Suprapubic skin (tissue), 4 donors: ENCODE data around the gene C19orf33. TPM values are rescaled to one million over a fixed set of nuclear protein-coding genes. Genes with fewer than 3 reads are reported as not detected.

ENCODE experiments used
- DNase-seq, 2 donors: peaks; one replicate each; pipeline ENCODE4 v3.0.0-alpha.2; 2019; ENCODE audit warnings: low spot score in 2 of 2
- H3K27ac ChIP-seq: fragments of 200-600 bp; sonication (generic); one replicate; pipeline ENCODE4 v1.5.1; 2019
- H3K27me3 ChIP-seq: fragments of 200-600 bp; sonication (generic); one replicate; pipeline ENCODE4 v1.5.1; 2019
- H3K36me3 ChIP-seq: fragments of 200-600 bp; sonication (generic); one replicate; pipeline ENCODE4 v1.5.1; 2019
- H3K4me1 ChIP-seq: fragments of 200-600 bp; sonication (generic); one replicate; pipeline ENCODE4 v1.5.1; 2019
- H3K4me3 ChIP-seq: fragments of 200-600 bp; sonication (generic); one replicate; pipeline ENCODE4 v1.5.1; 2019; ENCODE audit warnings: mild to moderate bottlenecking
- H3K9me3 ChIP-seq: fragments of 200-600 bp; sonication (generic); one replicate; pipeline ENCODE4 v1.5.1; 2019
- CTCF ChIP-seq, 2 donors: fragments of 200-600 bp in 1 of 2; fragments of 450-650 bp in 1 of 2; sonication (generic) in 1 of 2; IDR thresholded peaks; one replicate each; pipeline ENCODE4 v1.5.1; 2016 to 2019; ENCODE audit warnings: antibody characterized with exemption in 2 of 2, mild to moderate bottlenecking in 1 of 2, moderate library complexity in 1 of 2
- EP300 ChIP-seq: sonication (generic); formaldehyde crosslinking; IDR thresholded peaks from one replicate; pipeline ENCODE4 v1.6.1; 2017; ENCODE audit warnings: antibody characterized with exemption
- POLR2A ChIP-seq, 2 donors: fragments of 450-650 bp; IDR thresholded peaks; one replicate each; pipeline ENCODE4 v1.6.1; 2017; ENCODE audit warnings: antibody characterized with exemption in 2 of 2, mild to moderate bottlenecking in 2 of 2, moderate library complexity in 2 of 2
- POLR2AphosphoS5 ChIP-seq, 3 donors: sonication (generic); formaldehyde crosslinking; IDR thresholded peaks; one replicate each; pipeline ENCODE4 v1.6.1; 2017; ENCODE audit warnings: antibody characterized with exemption in 3 of 3
- WGBS: methylation state at CpG from one replicate; pipeline ENCODE4 v1.1.5; 2018; 5-methylcytosine and 5-hydroxymethylcytosine counted together
- total RNA-seq, 4 donors: library from RNA; depleted of rRNA; stranded (reverse); fragments of >200 nt; gene quantifications; one replicate each; pipeline ENCODE4 v1.1.0, GENCODE V29; 2016

Gene C19orf33
- total RNA-seq, 4 donors from 2014 or later = 182 to 452 (median 349) TPM

GRCh38 chr19:38307597-38307996 is 3.5 kb downstream of the C19orf33 start:
- Histone ChIP-seq H3K9me3 (no peaks in the 10 kb centered on the region), H3K27ac (no peak overlapping the region), H3K36me3 (peaks cover 29% of the 10 kb centered on the region), H3K4me3 (no peak overlapping the region), H3K27me3 (no peaks in the 10 kb centered on the region), H3K4me1 (peaks cover 21% of the 10 kb centered on the region)
- WGBS = 98% methylated on average over 4 of the region's 8 CpGs
- TF ChIP-seq POLR2AphosphoS5 (IDR thresholded peaks at IDR 0.05) = no peak
- TF ChIP-seq POLR2A (IDR thresholded peaks at IDR 0.05) = no peak
- TF ChIP-seq CTCF (IDR thresholded peaks at IDR 0.05) = no peak
- TF ChIP-seq EP300 = no peak
- DNase-seq = no peak

- no peak for TF ChIP-seq CTCF (IDR thresholded peaks at IDR 0.05)
- TF ChIP-seq EP300 = no peak
- TF ChIP-seq POLR2A (IDR thresholded peaks at IDR 0.05) = no peak
- no peak for TF ChIP-seq POLR2AphosphoS5 (IDR thresholded peaks at IDR 0.05)
Observed at GRCh38 chr19:38308006-38308766, 4.1 kb downstream of the C19orf33 start.

GRCh38 chr19:38308926-38309614 is 5.0 kb downstream of the C19orf33 start:
- Histone ChIP-seq H3K9me3 (no peaks in the 10 kb centered on the region), H3K36me3 (peaks cover 29% of the 10 kb centered on the region), H3K27me3 (no peaks in the 10 kb centered on the region), H3K4me3 (no peak overlapping the region), H3K27ac (no peak overlapping the region), H3K4me1 (peaks cover 15% of the 10 kb centered on the region)
- 92% methylated on average over 15 of the region's 24 CpGs for WGBS
- DNase-seq = no peak
- TF ChIP-seq EP300 (no peak), POLR2A (IDR thresholded peaks at IDR 0.05) (no peak)

More at GRCh38 chr19:38308006-38308766, 4.1 kb downstream of the C19orf33 start:
- no peak for DNase-seq
- Histone ChIP-seq H3K27me3 (no peaks in the 10 kb centered on the region), H3K4me1 (peaks cover 21% of the 10 kb centered on the region), H3K4me3 (no peak overlapping the region), H3K27ac (no peak overlapping the region), H3K9me3 (no peaks in the 10 kb centered on the region), H3K36me3 (peaks cover 29% of the 10 kb centered on the region)
- 75% methylated on average over 12 of the region's 12 CpGs for WGBS

GRCh38 chr19:38309615-38310278 is 5.7 kb downstream of the C19orf33 start:
- Histone ChIP-seq H3K4me1 (peaks cover 8% of the 10 kb centered on the region), H3K9me3 (no peaks in the 10 kb centered on the region), H3K36me3 (peaks cover 29% of the 10 kb centered on the region), H3K27ac (no peak overlapping the region), H3K4me3 (no peak overlapping the region), H3K27me3 (no peaks in the 10 kb centered on the region)
- no peak for DNase-seq
- TF ChIP-seq POLR2AphosphoS5 (IDR thresholded peaks at IDR 0.05) = no peak
- no peak for TF ChIP-seq CTCF (IDR thresholded peaks at IDR 0.05)
- no peak for TF ChIP-seq EP300
- TF ChIP-seq POLR2A (IDR thresholded peaks at IDR 0.05) = no peak
- WGBS = 100% methylated on average over 3 of the region's 3 CpGs

GRCh38 chr19:38310279-38310670 is 6.2 kb downstream of the C19orf33 start:
- Histone ChIP-seq H3K4me1 (peaks cover 8% of the 10 kb centered on the region), H3K27me3 (no peaks in the 10 kb centered on the region), H3K36me3 (peaks cover 25% of the 10 kb centered on the region), H3K27ac (no peak overlapping the region), H3K4me3 (no peak overlapping the region), H3K9me3 (no peaks in the 10 kb centered on the region)
- WGBS = 91% methylated on average over 2 of the region's 2 CpGs
- TF ChIP-seq POLR2AphosphoS5 (IDR thresholded peaks at IDR 0.05) (no peak), POLR2A (IDR thresholded peaks at IDR 0.05) (no peak), CTCF (IDR thresholded peaks at IDR 0.05) (no peak), EP300 (no peak)
- no peak for DNase-seq
